ENCODE results near the gene PLAGL1.

PLAGL1 gene

GRCh38 chr6:143900358-143900757 lies 107.7 kb downstream of the PLAGL1 start:
- Histone ChIP-seq H3K4me2 (ENCODE audit: low read depth, low read length, poor library complexity, severe bottlenecking) (no peak overlapping the region), H3K4me1 (ENCODE audit: insufficient read depth, low read length, poor library complexity, severe bottlenecking) (no peaks in the 10 kb centered on the region), H4K20me1 (ENCODE audit: insufficient read depth, low read length, poor library complexity, severe bottlenecking) (no peaks in the 10 kb centered on the region), H3K4me3 (ENCODE audit: low read length, poor library complexity, severe bottlenecking) (no peak overlapping the region), H3K36me3 (ENCODE audit: insufficient read depth, low read length) (no peaks in the 10 kb centered on the region), H3K27me3 (ENCODE audit: insufficient read depth, low read length, poor library complexity, severe bottlenecking) (no peaks in the 10 kb centered on the region), H3F3A (ENCODE audit: low read depth) (no peaks in the 10 kb centered on the region), H3K9me2 (replicated peaks; ENCODE audit: low read depth, low read length) (no peaks in the 10 kb centered on the region), H2AFZ (ENCODE audit: low read length) (no peak overlapping the region), H3K79me2 (ENCODE audit: insufficient read depth, low read length) (no peaks in the 10 kb centered on the region), H3K9ac (ENCODE audit: low read depth, low read length, poor library complexity, severe bottlenecking) (no peak overlapping the region), H3K9me3 (ENCODE audit: insufficient read depth, low read depth, low read length) (no peaks in the 10 kb centered on the region)
- TF ChIP-seq EZH2phosphoT487 (IDR thresholded peaks at IDR 0.05; ENCODE audit: borderline replicate concordance) (no peak), CTCF (conservative IDR thresholded peaks at IDR 0.05; ENCODE audit: low read length) (no peak)

GRCh38 chr6:143896126-143896860 lies 111.8 kb downstream of the PLAGL1 start:
- Histone ChIP-seq H3K9me2 (replicated peaks; ENCODE audit: low read depth, low read length) (no peaks in the 10 kb centered on the region), H4K20me1 (ENCODE audit: insufficient read depth, low read length, poor library complexity, severe bottlenecking) (no peaks in the 10 kb centered on the region), H3F3A (ENCODE audit: low read depth) (no peaks in the 10 kb centered on the region), H3K9me3 (ENCODE audit: insufficient read depth, low read depth, low read length) (no peaks in the 10 kb centered on the region), H3K4me3 (ENCODE audit: low read length, poor library complexity, severe bottlenecking) (no peak overlapping the region), H3K79me2 (ENCODE audit: insufficient read depth, low read length) (no peaks in the 10 kb centered on the region), H3K36me3 (ENCODE audit: insufficient read depth, low read length) (no peaks in the 10 kb centered on the region), H3K27me3 (ENCODE audit: insufficient read depth, low read length, poor library complexity, severe bottlenecking) (no peaks in the 10 kb centered on the region), H3K4me2 (ENCODE audit: low read depth, low read length, poor library complexity, severe bottlenecking) (no peak overlapping the region), H3K4me1 (ENCODE audit: insufficient read depth, low read length, poor library complexity, severe bottlenecking) (no peaks in the 10 kb centered on the region), H3K9ac (ENCODE audit: low read depth, low read length, poor library complexity, severe bottlenecking) (no peak overlapping the region), H2AFZ (ENCODE audit: low read length) (no peak overlapping the region)
- TF ChIP-seq CTCF (conservative IDR thresholded peaks at IDR 0.05; ENCODE audit: low read length) (no peak), EZH2phosphoT487 (IDR thresholded peaks at IDR 0.05; ENCODE audit: borderline replicate concordance) (no peak)

DNA sequence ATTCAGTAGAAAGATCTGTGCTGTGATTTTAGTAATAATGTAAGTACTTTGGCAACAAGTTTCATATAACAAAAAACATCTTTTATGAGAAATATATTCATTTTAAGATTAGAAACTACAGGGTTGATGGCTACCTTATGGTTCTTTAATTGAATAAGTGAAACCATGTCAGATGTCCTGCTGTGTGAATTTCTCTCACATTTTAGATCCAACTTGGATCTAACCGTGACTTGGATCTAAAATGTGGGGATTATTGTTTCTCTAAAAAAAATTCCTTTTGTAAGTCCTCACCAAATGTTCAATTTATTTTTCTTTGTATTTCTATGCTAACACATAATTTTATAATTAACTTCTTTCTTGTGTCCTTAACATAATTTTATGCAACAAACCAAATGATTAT lies 113.4 kb downstream of the PLAGL1 start:
- H3K36me3 ChIP-seq (ENCODE audit: insufficient read depth, low read length), result no peaks in the 10 kb centered on the region
- H3K27me3 ChIP-seq (ENCODE audit: insufficient read depth, low read length, poor library complexity, severe bottlenecking), result no peaks in the 10 kb centered on the region
- H3K4me3 ChIP-seq (ENCODE audit: low read length, poor library complexity, severe bottlenecking), result no peak overlapping the region
- H3K4me1 ChIP-seq (ENCODE audit: insufficient read depth, low read length, poor library complexity, severe bottlenecking), result no peaks in the 10 kb centered on the region
- no peaks in the 10 kb centered on the region for H3K9me3 ChIP-seq (ENCODE audit: insufficient read depth, low read depth, low read length)
- no peaks in the 10 kb centered on the region for H3K9me2 ChIP-seq (replicated peaks; ENCODE audit: low read depth, low read length)
- no peaks in the 10 kb centered on the region for H4K20me1 ChIP-seq (ENCODE audit: insufficient read depth, low read length, poor library complexity, severe bottlenecking)
- H3K79me2 ChIP-seq (ENCODE audit: insufficient read depth, low read length), result no peaks in the 10 kb centered on the region
- no peaks in the 10 kb centered on the region for H3F3A ChIP-seq (ENCODE audit: low read depth)
- no peak overlapping the region for H3K4me2 ChIP-seq (ENCODE audit: low read depth, low read length, poor library complexity, severe bottlenecking)
- H2AFZ ChIP-seq (ENCODE audit: low read length), result no peak overlapping the region
- TF ChIP-seq EZH2phosphoT487 (IDR thresholded peaks at IDR 0.05; ENCODE audit: borderline replicate concordance) (no peak), CTCF (conservative IDR thresholded peaks at IDR 0.05; ENCODE audit: low read length) (no peak)
- H3K9ac ChIP-seq (ENCODE audit: low read depth, low read length, poor library complexity, severe bottlenecking), result no peak overlapping the region

Data from Loucy (cell line).